Measurements from ENCODE around the gene ZSCAN5A.

DNA sequence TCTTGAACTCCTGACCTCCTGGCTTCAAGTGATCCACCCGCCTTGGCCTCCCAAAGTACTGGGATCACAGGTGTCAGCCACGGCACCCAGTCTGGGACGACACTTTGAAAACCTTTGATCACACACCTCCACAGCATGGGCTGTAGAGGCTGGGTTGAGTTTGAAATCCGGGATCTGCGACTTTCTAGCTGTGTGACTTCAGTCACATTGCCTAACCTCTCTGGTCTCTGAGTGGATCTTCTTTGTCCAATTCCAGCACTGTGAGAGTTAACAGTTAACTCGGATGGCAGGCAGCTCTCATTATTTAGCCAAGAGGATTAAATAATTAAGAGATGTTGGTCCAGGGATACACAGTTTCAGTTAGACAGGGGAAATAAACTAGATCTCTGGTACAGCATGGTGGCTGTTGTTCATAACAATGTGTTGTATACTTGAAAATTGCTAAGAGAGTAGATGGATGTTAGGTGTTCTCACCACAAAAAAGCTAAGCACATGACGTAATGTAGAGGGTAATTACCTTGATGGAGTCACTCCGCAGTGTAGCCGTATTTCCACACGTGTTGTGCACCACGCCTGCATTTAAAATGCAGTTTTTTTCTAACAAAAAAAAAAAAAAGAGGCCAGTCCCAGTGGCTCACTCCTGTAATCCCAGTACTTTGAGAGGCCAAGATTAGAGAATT is 136.9 kb downstream of the ZSCAN5A start:
- TF ChIP-seq, protein P1, sequence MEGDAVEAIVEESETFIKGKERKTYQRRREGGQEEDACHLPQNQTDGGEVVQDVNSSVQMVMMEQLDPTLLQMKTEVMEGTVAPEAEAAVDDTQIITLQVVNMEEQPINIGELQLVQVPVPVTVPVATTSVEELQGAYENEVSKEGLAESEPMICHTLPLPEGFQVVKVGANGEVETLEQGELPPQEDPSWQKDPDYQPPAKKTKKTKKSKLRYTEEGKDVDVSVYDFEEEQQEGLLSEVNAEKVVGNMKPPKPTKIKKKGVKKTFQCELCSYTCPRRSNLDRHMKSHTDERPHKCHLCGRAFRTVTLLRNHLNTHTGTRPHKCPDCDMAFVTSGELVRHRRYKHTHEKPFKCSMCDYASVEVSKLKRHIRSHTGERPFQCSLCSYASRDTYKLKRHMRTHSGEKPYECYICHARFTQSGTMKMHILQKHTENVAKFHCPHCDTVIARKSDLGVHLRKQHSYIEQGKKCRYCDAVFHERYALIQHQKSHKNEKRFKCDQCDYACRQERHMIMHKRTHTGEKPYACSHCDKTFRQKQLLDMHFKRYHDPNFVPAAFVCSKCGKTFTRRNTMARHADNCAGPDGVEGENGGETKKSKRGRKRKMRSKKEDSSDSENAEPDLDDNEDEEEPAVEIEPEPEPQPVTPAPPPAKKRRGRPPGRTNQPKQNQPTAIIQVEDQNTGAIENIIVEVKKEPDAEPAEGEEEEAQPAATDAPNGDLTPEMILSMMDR (IDR thresholded peaks at IDR 0.05; ENCODE audit: insufficient read depth, low read depth, low read length) = no peak
- no peak for TF ChIP-seq EZH2 (IDR thresholded peaks at IDR 0.05; ENCODE audit: insufficient read depth, low read length)

All from astrocyte (in vitro differentiated cells and primary cell).